Spinal cord (tissue), 10 donors: ENCODE data around the gene STRBP. TPM values are rescaled to one million over a fixed set of nuclear protein-coding genes. Genes with fewer than 3 reads are reported as not detected.

Experiments
- DNase-seq, 6 donors: peaks; one replicate each; pipeline versions ENCODE4 v3.0.0 to v3.0.0-alpha.2; 2013 to 2015; ENCODE audit warnings: low spot score in 6 of 6, low read depth in 4 of 6
- H3K27ac ChIP-seq: one replicate; pipeline ENCODE4 v1.5.1; 2013; ENCODE audit warnings: low read depth, low read length, control low read depth
- H3K27me3 ChIP-seq: one replicate; pipeline ENCODE4 v1.6.1; 2013; ENCODE audit warnings: low read length; ENCODE audit not compliant: control insufficient read depth, insufficient read depth
- H3K36me3 ChIP-seq: one replicate; pipeline ENCODE4 v1.6.1; 2013; ENCODE audit warnings: low read length; ENCODE audit not compliant: control insufficient read depth, insufficient read depth
- H3K4me1 ChIP-seq: one replicate; pipeline ENCODE4 v1.6.1; 2013; ENCODE audit warnings: low read length; ENCODE audit not compliant: control insufficient read depth, insufficient read depth
- H3K4me3 ChIP-seq: one replicate; pipeline ENCODE4 v1.5.1; 2013; ENCODE audit warnings: low read depth, low read length, control low read depth
- H3K9me3 ChIP-seq: one replicate; pipeline ENCODE4 v1.6.1; 2013; ENCODE audit warnings: low read length; ENCODE audit not compliant: control insufficient read depth, insufficient read depth
- WGBS: methylation state at CpG from one replicate; pipeline ENCODE4 v1.1.5; 2013; ENCODE audit warnings: missing lambda C conversion rate; ENCODE audit not compliant: insufficient coverage; 5-methylcytosine and 5-hydroxymethylcytosine counted together
- polyA plus RNA-seq, 2 donors: library from polyadenylated mRNA; unstranded; fragments of 120-200 nt; gene quantifications; one replicate each; pipeline ENCODE4 v1.2.1, GENCODE V29; 2013; ENCODE audit not compliant: insufficient read length in 2 of 2
- total RNA-seq, 2 donors: library from RNA; depleted of rRNA in 1 of 2; stranded (reverse); fragments of 120-200 nt in 1 of 2; fragments of >200 nt in 1 of 2; gene quantifications; one replicate each; pipeline versions ENCODE4 v1.2.3 to v1.2.4, GENCODE V29; 2013 to 2014
- donor health status: healthy.

The STRBP gene
- total and polyA plus RNA-seq, 4 donors = 47.7 to 70.6 (median 60.7) TPM

- peaks cover 13% of the 10 kb centered on the region for H3K36me3 ChIP-seq
- H3K4me3 ChIP-seq = no peak overlapping the region
- H3K9me3 ChIP-seq = no peaks in the 10 kb centered on the region
- H3K27ac ChIP-seq = no peak overlapping the region
- DNase-seq = no peak
- no peaks in the 10 kb centered on the region for H3K27me3 ChIP-seq
- H3K4me1 ChIP-seq = no peaks in the 10 kb centered on the region
Observed at GRCh38 chr9:123131993-123132392, 136.4 kb downstream of the STRBP start.

GRCh38 chr9:123131258-123131657, 137.1 kb downstream of the STRBP start:
- no peak overlapping the region for H3K27ac ChIP-seq
- 100% methylated on average over 1 of the region's 1 CpG for WGBS

GRCh38 chr9:123129423-123129822, 139.0 kb downstream of the STRBP start:
- H3K4me3 ChIP-seq = no peak overlapping the region
- no CpG with 5 or more reads among the region's 1 CpG for WGBS
- no peaks in the 10 kb centered on the region for H3K9me3 ChIP-seq
- H3K27me3 ChIP-seq = no peaks in the 10 kb centered on the region
- no peak for DNase-seq
- peaks cover 13% of the 10 kb centered on the region for H3K36me3 ChIP-seq
- no peak overlapping the region for H3K27ac ChIP-seq
- no peaks in the 10 kb centered on the region for H3K4me1 ChIP-seq

More at GRCh38 chr9:123131258-123131657, 137.1 kb downstream of the STRBP start:
- Histone ChIP-seq H3K4me1 (no peaks in the 10 kb centered on the region), H3K36me3 (peaks cover 13% of the 10 kb centered on the region), H3K9me3 (no peaks in the 10 kb centered on the region), H3K27me3 (no peaks in the 10 kb centered on the region), H3K4me3 (no peak overlapping the region)
- DNase-seq = no peak

- Histone ChIP-seq H3K9me3 (no peaks in the 10 kb centered on the region), H3K27ac (no peak overlapping the region), H3K27me3 (no peaks in the 10 kb centered on the region), H3K4me1 (no peaks in the 10 kb centered on the region), H3K36me3 (peaks cover 13% of the 10 kb centered on the region), H3K4me3 (no peak overlapping the region)
- no peak for DNase-seq
- 100% methylated on average over 1 of the region's 4 CpGs for WGBS
Observed at GRCh38 chr9:123128591-123128990, 139.8 kb downstream of the STRBP start.

GRCh38 chr9:123127512-123128075, 140.8 kb downstream of the STRBP start:
- no peak overlapping the region for H3K27ac ChIP-seq
- no peaks in the 10 kb centered on the region for H3K27me3 ChIP-seq
- DNase-seq = no peak
- H3K4me3 ChIP-seq = no peak overlapping the region
- no peaks in the 10 kb centered on the region for H3K4me1 ChIP-seq
- peaks cover 11% of the 10 kb centered on the region for H3K36me3 ChIP-seq
- WGBS = no CpG with 5 or more reads among the region's 3 CpGs
- no peaks in the 10 kb centered on the region for H3K9me3 ChIP-seq

- peaks cover 6% of the 10 kb centered on the region for H3K4me1 ChIP-seq
Observed at GRCh38 chr9:123121457-123121856, 146.9 kb downstream of the STRBP start.

GRCh38 chr9:123120953-123121352, 147.4 kb downstream of the STRBP start:
- Histone ChIP-seq H3K4me1 (peaks cover 10% of the 10 kb centered on the region), H3K27ac (no peak overlapping the region), H3K27me3 (no peaks in the 10 kb centered on the region), H3K4me3 (no peak overlapping the region), H3K36me3 (no peaks in the 10 kb centered on the region), H3K9me3 (no peaks in the 10 kb centered on the region)
- DNase-seq = no peak
- WGBS = 100% methylated on average over 1 of the region's 1 CpG

More at GRCh38 chr9:123121457-123121856, 146.9 kb downstream of the STRBP start:
- no peaks in the 10 kb centered on the region for H3K36me3 ChIP-seq
- no peak overlapping the region for H3K4me3 ChIP-seq
- 100% methylated on average over 1 of the region's 3 CpGs for WGBS
- no peaks in the 10 kb centered on the region for H3K27me3 ChIP-seq
- no peak overlapping the region for H3K27ac ChIP-seq
- no peaks in the 10 kb centered on the region for H3K9me3 ChIP-seq
- DNase-seq = no peak

GRCh38 chr9:123120131-123120530, 148.3 kb downstream of the STRBP start:
- no peak overlapping the region for H3K27ac ChIP-seq
- no peak overlapping the region for H3K4me3 ChIP-seq
- H3K27me3 ChIP-seq = no peaks in the 10 kb centered on the region
- peaks cover 17% of the 10 kb centered on the region for H3K4me1 ChIP-seq
- H3K36me3 ChIP-seq = peaks cover 5% of the 10 kb centered on the region
- peak in 3 of 6 donors; percentile 12 to 63 (median 47) for DNase-seq
- WGBS = no CpG with 5 or more reads among the region's 5 CpGs
- no peaks in the 10 kb centered on the region for H3K9me3 ChIP-seq

GRCh38 chr9:123119566-123119965, 148.8 kb downstream of the STRBP start:
- peak in 1 of 6 donors; percentile 65 for DNase-seq
- H3K9me3 ChIP-seq = no peaks in the 10 kb centered on the region
- peaks cover 22% of the 10 kb centered on the region for H3K4me1 ChIP-seq
- H3K27ac ChIP-seq = no peak overlapping the region
- H3K27me3 ChIP-seq = no peaks in the 10 kb centered on the region
- H3K4me3 ChIP-seq = no peak overlapping the region
- 100% methylated on average over 3 of the region's 7 CpGs for WGBS
- peaks cover 10% of the 10 kb centered on the region for H3K36me3 ChIP-seq

GRCh38 chr9:123116036-123116435, 152.3 kb downstream of the STRBP start:
- WGBS = 84% methylated on average over 3 of the region's 6 CpGs
- Histone ChIP-seq H3K9me3 (no peaks in the 10 kb centered on the region), H3K27me3 (no peaks in the 10 kb centered on the region), H3K4me3 (no peak overlapping the region), H3K4me1 (peaks cover 47% of the 10 kb centered on the region), H3K27ac (no peak overlapping the region), H3K36me3 (peaks cover 27% of the 10 kb centered on the region)
- DNase-seq = no peak
